Thoracic aorta (tissue), 2 donors: Measurements from ENCODE around the gene TUBB3. TPM values are rescaled to one million over a fixed set of nuclear protein-coding genes. Genes with fewer than 3 reads are reported as not detected.

Experiments
- ATAC-seq: fragments of 150-250 bp; one replicate; pipeline ENCODE4 v1.8.0; 2017; ENCODE audit warnings: low read depth; ENCODE audit not compliant: insufficient number of reproducible peaks, low FRiP score
- DNase-seq: peaks from one replicate; pipeline ENCODE4 v3.0.0-alpha.2; 2020; ENCODE audit warnings: low spot score
- H3K27ac ChIP-seq, 2 donors: fragments of 200-600 bp; sonication (generic); 1 replicate in 1 of 2; 2 replicates in 1 of 2; pipeline ENCODE4 v1.5.1; 2016; ENCODE audit warnings: mild to moderate bottlenecking in 2 of 2, moderate library complexity in 2 of 2
- H3K27me3 ChIP-seq: fragments of 200-600 bp; sonication (generic); replicated peaks from 2 replicates; pipeline ENCODE4 v1.6.0; 2016; ENCODE audit warnings: mild to moderate bottlenecking; ENCODE audit not compliant: insufficient read depth
- H3K36me3 ChIP-seq: fragments of 200-600 bp; sonication (generic); one replicate; pipeline ENCODE4 v1.5.1; 2016
- H3K4me1 ChIP-seq, 2 donors: fragments of 200-600 bp; sonication (generic); 1 replicate in 1 of 2; 2 replicates in 1 of 2; pipeline versions ENCODE4 v1.5.1 to v1.6.0; 2016; ENCODE audit warnings: low read depth in 2 of 2, mild to moderate bottlenecking in 1 of 2; ENCODE audit not compliant: control insufficient read depth in 1 of 2
- H3K4me3 ChIP-seq: fragments of 200-600 bp; sonication (generic); 2 replicates; pipeline ENCODE4 v1.5.1; 2016; ENCODE audit warnings: mild to moderate bottlenecking
- H3K9me3 ChIP-seq: fragments of 200-600 bp; sonication (generic); 2 replicates; pipeline ENCODE4 v1.5.1; 2016
- CTCF ChIP-seq: fragments of 200-600 bp; sonication (generic); IDR thresholded peaks from one replicate; pipeline ENCODE4 v1.5.1; 2019; ENCODE audit warnings: antibody characterized with exemption
- total RNA-seq, 2 donors: library from RNA; depleted of rRNA; stranded (reverse); fragments of >200 nt; gene quantifications; one replicate each; pipeline versions ENCODE4 v1.1.0 to v1.2.3, GENCODE V29; 2016

The TUBB3 gene
- total RNA-seq, 2 donors from 2014 or later, result 4.2 to 18.0 TPM

GRCh38 chr16:89908236-89908635, 14.9 kb upstream of the TUBB3 start:
- Histone ChIP-seq H3K27me3 (no peaks in the 10 kb centered on the region), H3K4me1 (no peaks in the 10 kb centered on the region), H3K27ac (no peak overlapping the region), H3K36me3 (peaks cover 52% of the 10 kb centered on the region), H3K9me3 (no peaks in the 10 kb centered on the region), H3K4me3 (no peak overlapping the region)
- TF ChIP-seq CTCF, result no peak
- DNase-seq (no peak), ATAC-seq (no peak)

GRCh38 chr16:89909777-89910716, 13.1 kb upstream of the TUBB3 start:
- Histone ChIP-seq H3K36me3 (peaks cover 39% of the 10 kb centered on the region), H3K4me1 (no peaks in the 10 kb centered on the region), H3K27me3 (no peaks in the 10 kb centered on the region), H3K27ac (no peak overlapping the region), H3K4me3 (no peak overlapping the region), H3K9me3 (no peaks in the 10 kb centered on the region)
- no peak for DNase-seq
- ATAC-seq, result no peak
- TF ChIP-seq CTCF, result peak; percentile 76

DNA sequence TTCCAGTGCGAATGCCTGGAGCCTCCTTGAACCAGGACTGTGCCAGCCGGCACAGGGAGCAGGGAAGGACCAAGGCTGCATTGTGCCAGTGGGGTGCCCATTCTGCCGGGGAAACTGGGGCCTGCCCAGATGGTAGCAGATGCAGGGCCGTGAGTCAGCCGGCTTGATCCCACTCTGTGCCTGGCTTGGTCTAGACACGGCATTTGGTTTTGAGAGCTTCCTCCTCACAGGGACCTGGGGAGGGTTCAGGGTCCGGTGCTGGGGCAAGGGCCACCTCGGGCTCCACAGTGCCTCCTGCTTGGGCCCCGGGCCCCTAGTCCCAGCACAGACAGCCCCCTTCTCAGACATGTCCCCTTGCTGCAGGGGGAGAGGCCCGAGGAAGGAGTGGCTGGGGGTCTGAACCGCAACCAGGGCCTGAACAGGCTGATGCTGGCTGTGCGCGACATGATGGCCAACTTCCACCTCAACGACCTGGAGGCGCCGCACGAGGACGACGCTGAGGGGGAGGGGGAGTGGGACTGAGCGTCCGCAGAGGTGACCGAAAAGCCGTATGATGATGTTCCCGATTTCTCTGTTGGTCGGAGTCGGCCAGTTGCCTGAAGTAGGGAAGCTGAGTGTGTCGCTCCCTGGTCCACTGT, 12.3 kb upstream of the TUBB3 start:
- no peak overlapping the region for H3K4me3 ChIP-seq
- TF ChIP-seq CTCF, result no peak
- H3K27ac ChIP-seq, result no peak overlapping the region
- H3K4me1 ChIP-seq, result no peaks in the 10 kb centered on the region
- ATAC-seq, result no peak
- H3K36me3 ChIP-seq, result peaks cover 35% of the 10 kb centered on the region
- DNase-seq, result no peak
- H3K9me3 ChIP-seq, result no peaks in the 10 kb centered on the region
- no peaks in the 10 kb centered on the region for H3K27me3 ChIP-seq

DNA sequence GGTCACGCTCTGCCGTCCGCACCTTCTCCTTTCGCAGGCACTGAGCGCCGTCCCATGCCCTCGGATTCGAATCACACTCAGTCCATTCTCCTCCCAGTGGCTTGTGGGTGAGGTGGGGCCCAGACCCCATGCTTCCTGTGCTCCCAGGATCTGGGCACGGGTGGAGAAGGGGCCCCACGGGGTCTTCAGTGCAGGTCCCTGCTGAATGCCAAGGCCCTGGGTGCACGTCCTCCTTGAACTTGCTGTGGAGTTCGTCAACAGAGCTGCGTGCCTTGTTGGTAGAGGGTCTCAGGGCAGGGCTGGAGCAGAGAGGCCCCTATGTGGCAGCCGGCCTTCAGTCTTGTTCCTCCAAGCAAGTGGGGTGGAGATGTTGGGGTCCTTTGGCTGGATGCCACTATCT, 11.8 kb upstream of the TUBB3 start:
- ATAC-seq, result no peak
- no peak overlapping the region for H3K4me3 ChIP-seq
- H3K4me1 ChIP-seq, result no peaks in the 10 kb centered on the region
- TF ChIP-seq CTCF, result no peak
- H3K9me3 ChIP-seq, result no peaks in the 10 kb centered on the region
- H3K27ac ChIP-seq, result no peak overlapping the region
- no peak for DNase-seq
- H3K36me3 ChIP-seq, result peaks cover 30% of the 10 kb centered on the region
- no peaks in the 10 kb centered on the region for H3K27me3 ChIP-seq

GRCh38 chr16:89912143-89912542, 11.0 kb upstream of the TUBB3 start:
- ATAC-seq (no peak), DNase-seq (no peak)
- no peaks in the 10 kb centered on the region for H3K9me3 ChIP-seq
- TF ChIP-seq CTCF, result no peak
- no peaks in the 10 kb centered on the region for H3K4me1 ChIP-seq
- peaks cover 22% of the 10 kb centered on the region for H3K36me3 ChIP-seq
- no peaks in the 10 kb centered on the region for H3K27me3 ChIP-seq
- no peak overlapping the region for H3K4me3 ChIP-seq
- no peak overlapping the region for H3K27ac ChIP-seq
